K562 (cell line): ENCODE measurements around the gene REG4. TPM values are rescaled to one million over a fixed set of nuclear protein-coding genes. Genes with fewer than 3 reads are reported as not detected.

Experiments used
- ATAC-seq: fragments of 200-7000 bp; cut with Tn5 transposase; 3 replicates; pipeline ENCODE4 v1.9.1; 2020; ENCODE audit warnings: moderate library complexity
- BruUV-seq: library from RNA; stranded (reverse); fragments of 400-500 nt; replicated peaks from 2 replicates; lab custom pipeline; 2021; lab: Mats Ljungman, UMichigan
- CTCF ChIA-PET: fragments of 300-600 bp; formaldehyde crosslinking; extraction: SDS; loops from one replicate; lab custom pipeline; 2021; ENCODE audit warnings: low intra/inter-chr PET ratio; lab: Yijun Ruan, JAX
- POLR2A ChIA-PET: fragments of 300-600, 350-650 bp; sonication (Branson Sonifier 250); formaldehyde crosslinking; extraction: SDS; loops from one replicate; lab custom pipeline; 2021; ENCODE audit warnings: antibody characterized with exemption, inconsistent platforms; lab: Yijun Ruan, JAX
- DNase-seq, 4 experiments: peaks; one replicate each; pipeline versions ENCODE4 v3.0.0 to v3.0.0-alpha.2; 2011 to 2018; ENCODE audit warnings: low spot score in 3 of 4, mixed read lengths in 3 of 4; ENCODE audit errors: extremely low read depth in 1 of 4
- FAIRE-seq: peaks from 2 replicates; lab custom pipeline; 2011; peaks lifted over from hg19 to GRCh38; lab: Jason Lieb, UNC
- H2AFZ ChIP-seq: 2 replicates; pipeline ENCODE4 v1.6.0; 2011; ENCODE audit warnings: low read depth, low read length, control low read depth, inconsistent platforms
- H3K27ac ChIP-seq: fragments of 200-600 bp; 3 replicates; pipeline ENCODE4 v1.8.0; 2011; ENCODE audit warnings: low read depth, mild to moderate bottlenecking, control low read depth, inconsistent platforms, low read length, moderate library complexity, mixed read lengths; ENCODE audit errors: extremely low read depth
- H3K27me3 ChIP-seq, 2 experiments: fragments of 300-600 bp in 1 of 2; 2 replicates in 1 of 2; 3 replicates in 1 of 2; pipeline versions ENCODE4 v1.6.0 to v1.8.0; 2011; ENCODE audit warnings: inconsistent platforms in 2 of 2, low read length in 2 of 2, mild to moderate bottlenecking in 1 of 2, mixed read lengths in 1 of 2, moderate library complexity in 1 of 2; ENCODE audit not compliant: control insufficient read depth in 2 of 2, insufficient read depth in 2 of 2
- H3K36me3 ChIP-seq: fragments of 300-600 bp; 3 replicates; pipeline ENCODE4 v1.8.0; 2011; ENCODE audit warnings: mild to moderate bottlenecking, low read length, inconsistent platforms; ENCODE audit not compliant: control insufficient read depth, insufficient read depth
- H3K4me1 ChIP-seq, 2 experiments: fragments of 200-600 bp in 1 of 2; replicated peaks in 1 of 2; 2 replicates in 1 of 2; 3 replicates in 1 of 2; pipeline versions ENCODE4 v1.5.1 to v1.8.0; 2011; ENCODE audit warnings: inconsistent platforms in 2 of 2, low read length in 2 of 2, mild to moderate bottlenecking in 1 of 2, mixed read lengths in 1 of 2, moderate library complexity in 1 of 2; ENCODE audit not compliant: control insufficient read depth in 2 of 2, insufficient read depth in 2 of 2
- H3K4me2 ChIP-seq: 2 replicates; pipeline ENCODE4 v1.6.1; 2011; ENCODE audit warnings: low read length, control low read depth, inconsistent platforms, mixed read lengths; ENCODE audit not compliant: insufficient read depth
- H3K4me3 ChIP-seq: fragments of 200-600 bp; sonication (generic), shearing (Covaris generic); 2 replicates; pipeline ENCODE4 v1.5.1; 2016; ENCODE audit warnings: control low read depth, inconsistent platforms
- H3K79me2 ChIP-seq: fragments of 200-600 bp; 3 replicates; pipeline ENCODE4 v1.8.0; 2011; ENCODE audit warnings: low read length, inconsistent platforms; ENCODE audit not compliant: control insufficient read depth, insufficient read depth
- H3K9ac ChIP-seq, 2 experiments: 2 replicates each; pipeline versions ENCODE4 v1.6.0 to v1.6.1; 2011; ENCODE audit warnings: low read depth in 2 of 2, low read length in 2 of 2, control low read depth in 1 of 2, inconsistent platforms in 1 of 2, mild to moderate bottlenecking in 1 of 2, mixed read lengths in 1 of 2; ENCODE audit not compliant: insufficient read depth in 1 of 2
- H3K9me1 ChIP-seq: one replicate; pipeline ENCODE4 v1.6.0; 2011; ENCODE audit warnings: inconsistent platforms, mild to moderate bottlenecking, low read length, moderate library complexity; ENCODE audit not compliant: control insufficient read depth, insufficient read depth
- H3K9me3 ChIP-seq: replicated peaks from 2 replicates; pipeline ENCODE4 v1.5.1; 2011; ENCODE audit warnings: low read depth, low read length, inconsistent platforms; ENCODE audit not compliant: control insufficient read depth, insufficient read depth
- H4K20me1 ChIP-seq: replicated peaks from 2 replicates; pipeline ENCODE4 v1.6.1; 2011; ENCODE audit warnings: low read length, inconsistent platforms, mixed read lengths; ENCODE audit not compliant: control insufficient read depth, insufficient read depth
- CBFA2T3 ChIP-seq: fragments of 450-650 bp; IDR thresholded peaks from 2 replicates; pipeline ENCODE4 v1.6.1; 2017
- FOXJ3 ChIP-seq: sonication (generic); formaldehyde crosslinking; IDR thresholded peaks from 2 replicates; pipeline ENCODE4 v1.4.0; 2020; ENCODE audit warnings: mild to moderate bottlenecking, missing genetic modification reagents
- GMEB1 ChIP-seq: fragments of 250-450 bp; sonication (Bioruptor Pico); IDR thresholded peaks from 2 replicates; pipeline ENCODE4 v1.4.0; 2020; ENCODE audit warnings: mild to moderate bottlenecking
- LEF1 ChIP-seq: fragments of 450-650 bp; IDR thresholded peaks from 2 replicates; pipeline ENCODE4 v1.6.1; 2016; ENCODE audit warnings: mild to moderate bottlenecking
- POLR2AphosphoS2 ChIP-seq: IDR thresholded peaks from 2 replicates; pipeline ENCODE4 v1.6.1; 2012; ENCODE audit warnings: low read length, improper control_type of control experiment
- SAP30 ChIP-seq: fragments of 200-600 bp; sonication (generic); IDR thresholded peaks from 2 replicates; pipeline ENCODE4 v1.6.1; 2012; ENCODE audit warnings: borderline replicate concordance, low read depth, mild to moderate bottlenecking, moderate library complexity, low read length, control low read depth, inconsistent platforms; ENCODE audit not compliant: insufficient read depth, poor library complexity, severe bottlenecking
- SMC3 ChIP-seq: conservative IDR thresholded peaks from 2 replicates; pipeline ENCODE4 v1.6.1; 2011; ENCODE audit warnings: low read depth, low read length, improper control_type of control experiment; ENCODE audit not compliant: insufficient read depth
- TSHZ1 ChIP-seq: fragments of 250-450 bp; sonication (Bioruptor Pico); IDR thresholded peaks from 2 replicates; pipeline ENCODE4 v1.4.0; 2020; ENCODE audit warnings: mild to moderate bottlenecking, moderate library complexity
- XRCC5 ChIP-seq: fragments of 200-400 bp; formaldehyde crosslinking; IDR thresholded peaks from 2 replicates; pipeline ENCODE4 v1.6.1; 2017; ENCODE audit warnings: low read depth, mild to moderate bottlenecking, low read length
- ZBTB12 ChIP-seq: fragments of 250-450 bp; sonication (Bioruptor Pico); IDR thresholded peaks from 2 replicates; pipeline ENCODE4 v1.4.0; 2020
- ZFP30 ChIP-seq: fragments of 250-450 bp; sonication (Bioruptor Pico); IDR thresholded peaks from 2 replicates; pipeline ENCODE4 v1.8.0; 2022; ENCODE audit warnings: moderate library complexity, mild to moderate bottlenecking, inconsistent platforms, borderline replicate concordance
- ZNF134 ChIP-seq: fragments of 250-450 bp; sonication (Bioruptor Pico); conservative IDR thresholded peaks from 2 replicates; pipeline ENCODE4 v1.4.0; 2020
- ZNF282 ChIP-seq: sonication (generic); formaldehyde crosslinking; IDR thresholded peaks from 2 replicates; pipeline ENCODE4 v1.8.1; 2023; ENCODE audit warnings: missing genetic modification reagents
- ZNF347 ChIP-seq: fragments of 450-650 bp; formaldehyde crosslinking; IDR thresholded peaks from 2 replicates; pipeline ENCODE4 v1.4.0; 2020; ENCODE audit warnings: low read depth, mild to moderate bottlenecking, moderate library complexity
- ZNF445 ChIP-seq: fragments of 250-450 bp; sonication (Bioruptor Pico); IDR thresholded peaks from 2 replicates; pipeline ENCODE4 v1.4.0; 2020; ENCODE audit warnings: low read depth, mild to moderate bottlenecking, moderate library complexity
- ZNF740 ChIP-seq, 3 experiments: fragments of 200-800 bp in 1 of 3; sonication (Bioruptor generic) in 1 of 3; sonication (generic) in 1 of 3; formaldehyde crosslinking in 1 of 3; IDR thresholded peaks; 2 replicates each; pipeline versions ENCODE4 v1.6.1 to v1.8.0; 2016 to 2022; ENCODE audit warnings: mild to moderate bottlenecking in 2 of 3, missing compliant biosample characterization in 2 of 3, missing genetic modification characterization in 2 of 3, missing genetic modification reagents in 1 of 3
- WGBS: fragments of 100-300 bp; shearing (Covaris generic); methylation state at CpG from one replicate; pipeline ENCODE4 v1.1.6; 2016; ENCODE audit warnings: low coverage, mixed read lengths; ENCODE audit not compliant: insufficient coverage; ENCODE audit errors: missing lambda C conversion rate; 5-methylcytosine and 5-hydroxymethylcytosine counted together
- in situ Hi-C: fragments of 300-500 bp; cut with MboI; formaldehyde crosslinking; loops from 4 replicates; pipeline ENCODE4 v1.15.0; 2018; ENCODE audit warnings: inconsistent platforms, mixed read lengths
- intact Hi-C: fragments of 100-400 bp; cut with micrococcal nuclease; formaldehyde crosslinking; loops from 2 replicates; pipeline ENCODE4 v1.14.2; 2022
- polyA plus RNA-seq, 8 experiments: library from polyadenylated mRNA; depleted of rRNA in 4 of 8; stranded (reverse) in 5 of 8; unstranded in 3 of 8; fragments of >200 nt; fragmentation: Nextera tagmentation in 2 of 8; fragmentation: Illumina TruSeq in 1 of 8; extraction: Ambion mirVana in 2 of 8; extraction: Trizol in 1 of 8; gene quantifications; 2 replicates each; pipeline versions ENCODE4 v1.2.1 to v1.2.3, GENCODE V29; 2011 to 2014; ENCODE audit warnings: inconsistent platforms in 1 of 8, missing spikeins in 1 of 8
- total RNA-seq, 7 experiments: library from RNA; depleted of rRNA in 6 of 7; stranded (reverse); fragments of >200 nt in 6 of 7; fragmentation: Illumina TruSeq in 2 of 7; extraction: Trizol in 2 of 7; gene quantifications; 2 replicates each; pipeline versions ENCODE4 v1.2.1 to v1.2.3, GENCODE V29; 2011 to 2021; ENCODE audit warnings: low replicate concordance in 1 of 7

The REG4 gene
- total and polyA plus RNA-seq, 9 of the 15 experiments (the other 6 are each of a cell fraction or from before 2014, with no cell fraction given): not detected

- Histone ChIP-seq H2AFZ (no peak overlapping the region), H3K9me1 (no peaks in the 10 kb centered on the region), H3K79me2 (no peaks in the 10 kb centered on the region), H3K36me3 (no peaks in the 10 kb centered on the region), H3K4me2 (no peak overlapping the region), H3K27ac (no peak overlapping the region), H3K4me3 (no peak overlapping the region), H3K9ac (no peak overlapping the region), H3K4me1 (no peaks in the 10 kb centered on the region), H4K20me1 (no peaks in the 10 kb centered on the region), H3K27me3 (peaks cover 30 to 36% of the 10 kb centered on the region in 2 experiments), H3K9me3 (no peaks in the 10 kb centered on the region)
- DNase-seq: no peak
- POLR2A ChIA-PET: interaction anchor here (1.4 kb wide), 1 partner anchor 10 kb away, joined by 8 read pairs; no protein-coding TSS in a partner anchor
- 0% methylated on average over 4 of the region's 4 CpGs for WGBS
- no peak for FAIRE-seq
- no peak for ATAC-seq
- BruUV-seq: no TSS peak
- in situ Hi-C loops (no loop called here), intact Hi-C loops (no loop called here)
- TF ChIP-seq ZNF740 (CRISPR knock-in tag; IDR thresholded peaks at IDR 0.05) (no peak), ZNF740 (tag; IDR thresholded peaks at IDR 0.05) (no peak), SAP30 (no peak), ZBTB12 (CRISPR knock-in tag) (no peak), POLR2AphosphoS2 (no peak), TSHZ1 (CRISPR knock-in tag) (no peak), XRCC5 (no peak), ZFP30 (no peak), ZNF134 (CRISPR knock-in tag) (no peak), SMC3 (no peak), ZNF282 (CRISPR knock-in tag) (no peak), GMEB1 (CRISPR knock-in tag) (no peak), LEF1 (no peak), CBFA2T3 (no peak), ZNF445 (CRISPR knock-in tag) (no peak), FOXJ3 (CRISPR knock-in tag) (no peak), ZNF347 (CRISPR knock-in tag) (no peak)
- CTCF ChIA-PET: no interaction called here
These were observed 58.7 kb downstream of the REG4 start for GRCh38 chr1:119752592-119752991.
